Endothelial cell of umbilical vein (primary cell): ENCODE results near the gene UBE2D2. TPM values are rescaled to one million over a fixed set of nuclear protein-coding genes. Genes with fewer than 3 reads are reported as not detected.

Source experiments
- BruUV-seq: library from RNA; stranded (reverse); fragments of 400-500 nt; replicated peaks from 2 replicates; lab custom pipeline; 2021; lab: Mats Ljungman, UMichigan
- CTCF ChIA-PET: fragments of 300-600, 350-600 bp; sonication (Branson Sonifier 250); formaldehyde crosslinking; loops from one replicate; lab custom pipeline; 2021; ENCODE audit warnings: antibody characterized with exemption, inconsistent platforms; lab: Charles Lee
- POLR2A ChIA-PET: fragments of 300-600, 350-600 bp; sonication (Branson Sonifier 250); formaldehyde crosslinking; loops from one replicate; lab custom pipeline; 2021; ENCODE audit warnings: antibody characterized with exemption, inconsistent platforms; lab: Charles Lee
- DNase-seq: peaks from one replicate; pipeline ENCODE4 v3.0.0-alpha.2; 2011; ENCODE audit warnings: low read depth, low spot score
- FAIRE-seq: peaks from 2 replicates; lab custom pipeline; 2011; peaks lifted over from hg19 to GRCh38; lab: Jason Lieb, UNC
- H2AFZ ChIP-seq: 2 replicates; pipeline ENCODE4 v1.6.0; 2012; ENCODE audit warnings: low read depth, low read length, control low read depth, inconsistent platforms
- H3K27ac ChIP-seq: 2 replicates; pipeline ENCODE4 v1.5.1; 2011; ENCODE audit warnings: low read depth, mild to moderate bottlenecking, control low read depth, low read length, moderate library complexity; ENCODE audit not compliant: insufficient read depth
- H3K27me3 ChIP-seq, 2 experiments: 2 replicates each; pipeline versions ENCODE4 v1.6.0 to v1.6.1; 2011; ENCODE audit warnings: low read length in 2 of 2, mixed read lengths in 1 of 2; ENCODE audit not compliant: control insufficient read depth in 2 of 2, insufficient read depth in 2 of 2
- H3K36me3 ChIP-seq, 2 experiments: 2 replicates in 1 of 2; 3 replicates in 1 of 2; pipeline ENCODE4 v1.5.1; 2011; ENCODE audit warnings: low read length in 2 of 2, mild to moderate bottlenecking in 1 of 2, moderate library complexity in 1 of 2; ENCODE audit not compliant: control insufficient read depth in 2 of 2, insufficient read depth in 2 of 2; ENCODE audit errors: extremely low read depth in 1 of 2
- H3K4me1 ChIP-seq: 3 replicates; pipeline ENCODE4 v1.5.1; 2011; ENCODE audit warnings: mild to moderate bottlenecking, low read length; ENCODE audit not compliant: control insufficient read depth, insufficient read depth; ENCODE audit errors: extremely low read depth
- H3K4me2 ChIP-seq: 2 replicates; pipeline ENCODE4 v1.6.1; 2011; ENCODE audit warnings: low read length, control low read depth, mixed read lengths; ENCODE audit not compliant: insufficient read depth
- H3K4me3 ChIP-seq, 3 experiments: fragments of 200-600 bp in 1 of 3; sonication (generic), shearing (Covaris generic) in 1 of 3; replicated peaks in 1 of 3; 2 replicates each; pipeline ENCODE4 v1.5.1; 2011 to 2016; ENCODE audit warnings: control low read depth in 3 of 3, low read length in 3 of 3, mild to moderate bottlenecking in 2 of 3, inconsistent platforms in 1 of 3, low read depth in 1 of 3, moderate library complexity in 1 of 3; ENCODE audit not compliant: insufficient read depth in 1 of 3
- H3K79me2 ChIP-seq: 2 replicates; pipeline ENCODE4 v1.6.0; 2012; ENCODE audit warnings: low read length, inconsistent platforms; ENCODE audit not compliant: control insufficient read depth, insufficient read depth
- H3K9ac ChIP-seq: replicated peaks from 2 replicates; pipeline ENCODE3; 2011; ENCODE audit warnings: low read length, control low read depth; ENCODE audit not compliant: insufficient read depth; ENCODE audit errors: extremely low read depth
- H3K9me1 ChIP-seq: replicated peaks from 3 replicates; pipeline ENCODE4 v1.6.0; 2011; ENCODE audit warnings: mild to moderate bottlenecking, low read length; ENCODE audit not compliant: control insufficient read depth, insufficient read depth; ENCODE audit errors: extremely low read depth
- H3K9me3 ChIP-seq: replicated peaks from 2 replicates; pipeline ENCODE4 v1.5.1; 2012; ENCODE audit warnings: low read length, inconsistent platforms; ENCODE audit not compliant: control insufficient read depth, insufficient read depth
- H4K20me1 ChIP-seq: replicated peaks from 2 replicates; pipeline ENCODE3; 2011; ENCODE audit warnings: mild to moderate bottlenecking, low read length; ENCODE audit not compliant: control insufficient read depth, insufficient read depth; ENCODE audit errors: extremely low read depth
- FOS ChIP-seq: IDR thresholded peaks from 2 replicates; pipeline ENCODE4 v1.6.1; 2011; ENCODE audit warnings: mild to moderate bottlenecking, low read length, moderate library complexity, borderline replicate concordance; ENCODE audit not compliant: insufficient read depth
- MAX ChIP-seq: IDR thresholded peaks from 2 replicates; pipeline ENCODE4 v1.6.1; 2011; ENCODE audit not compliant: insufficient read depth, insufficient read length
- MYC ChIP-seq: IDR thresholded peaks from one replicate; pipeline ENCODE4 v1.6.1; 2011; ENCODE audit warnings: mild to moderate bottlenecking, low read depth, low read length
- POLR2A ChIP-seq: IDR thresholded peaks from 2 replicates; pipeline ENCODE4 v1.6.1; 2012; ENCODE audit warnings: low read depth, mild to moderate bottlenecking, control low read depth, low read length
- POLR2AphosphoS5 ChIP-seq: IDR thresholded peaks from 2 replicates; pipeline ENCODE4 v1.6.1; 2012; ENCODE audit warnings: low read depth, mild to moderate bottlenecking, control low read depth, low read length, moderate library complexity; ENCODE audit not compliant: insufficient read depth
- dilution Hi-C: fragments of 300-500 bp; cut with MboI; formaldehyde crosslinking; loops from one replicate; pipeline ENCODE4 v1.15.0; 2019; ENCODE audit warnings: low sequenced_read_pairs; ENCODE audit not compliant: extremely low pct_ligation_motif_present
- intact Hi-C: fragments of 100-400 bp; cut with micrococcal nuclease; formaldehyde crosslinking; loops from one replicate; pipeline ENCODE4 v1.10.0; 2022
- polyA plus RNA-seq, 4 experiments: library from polyadenylated mRNA; depleted of rRNA in 3 of 4; stranded (reverse) in 3 of 4; unstranded in 1 of 4; fragments of >200 nt; gene quantifications; 2 replicates each; pipeline versions ENCODE4 v1.2.1 to v1.2.3, GENCODE V29; 2011 to 2012; ENCODE audit warnings: missing spikeins in 1 of 4
- total RNA-seq: library from RNA; stranded (reverse); gene quantifications from 2 replicates; pipeline ENCODE4 v1.2.3, GENCODE V29; 2021

UBE2D2 gene
- total and polyA plus RNA-seq, 2 donors (not counting 3 experiments of a cell fraction or from before 2014, with no cell fraction given) = 45.0 to 156 TPM

- ChIA-PET POLR2A (interaction anchor here (1.1 kb wide), 1 partner anchor 10 kb away, joined by 3 read pairs; no protein-coding TSS in a partner anchor), CTCF (interaction anchor here (0.8 to 2.2 kb wide), 10 partner anchors 11 to 249 kb away, joined by 3 to 15 read pairs (median 5); partner anchors contain the start of gene CXXC5)
- peak; percentile 19 for TF ChIP-seq POLR2AphosphoS5
- TF ChIP-seq POLR2A = no peak
- Histone ChIP-seq H3K4me3 (no peak overlapping the region), H3K9me1 (no peaks in the 10 kb centered on the region), H3K27ac (peak overlapping the region; percentile 56), H2AFZ (peak overlapping the region; percentile 86), H3K4me1 (peaks cover 32% of the 10 kb centered on the region), H4K20me1 (no peaks in the 10 kb centered on the region), H3K36me3 (no peaks in the 10 kb centered on the region), H3K4me2 (no peak overlapping the region), H3K9me3 (no peaks in the 10 kb centered on the region), H3K9ac (peak overlapping the region; percentile 6), H3K27me3 (no peaks in the 10 kb centered on the region), H3K79me2 (no peaks in the 10 kb centered on the region)
- intact Hi-C loops (loop anchor here (2.0 kb wide), 1 partner anchor 34 kb away; no protein-coding TSS in a partner anchor), dilution Hi-C loops (no loop called here)
- DNase-seq = no peak
- FAIRE-seq = peak; percentile 78
- no TSS peak for BruUV-seq
Observed at GRCh38 chr5:139671096-139671841, 110.1 kb downstream of the UBE2D2 start.

- intact Hi-C loops = no loop called here
- BruUV-seq = no TSS peak
- Histone ChIP-seq H3K27me3 (no peaks in the 10 kb centered on the region), H3K9me3 (no peaks in the 10 kb centered on the region), H3K36me3 (no peaks in the 10 kb centered on the region), H3K79me2 (no peaks in the 10 kb centered on the region), H2AFZ (no peak overlapping the region), H3K4me1 (peaks cover 14% of the 10 kb centered on the region), H3K9me1 (no peaks in the 10 kb centered on the region), H4K20me1 (no peaks in the 10 kb centered on the region), H3K27ac (no peak overlapping the region), H3K4me3 (no peak overlapping the region), H3K4me2 (no peak overlapping the region), H3K9ac (no peak overlapping the region)
- dilution Hi-C loops = no loop called here
- POLR2A ChIA-PET = no interaction called here
- no peak for FAIRE-seq
- CTCF ChIA-PET = interaction anchor here (1.2 to 2.0 kb wide), 2 partner anchors 14 to 36 kb away, joined by 3 to 5 read pairs; no protein-coding TSS in a partner anchor
- TF ChIP-seq MYC = no peak
- TF ChIP-seq FOS = no peak
- TF ChIP-seq MAX = no peak
- no peak for DNase-seq
Observed at GRCh38 chr5:139675213-139675612, 114.1 kb downstream of the UBE2D2 start.
